ENCODE results near the gene MYO3B.

MYO3B gene

GRCh38 chr2:170291474-170291873 lies 113.5 kb downstream of the MYO3B start:
- no peak overlapping the region for H3K4me3 ChIP-seq (ENCODE audit: low read length)
- TF ChIP-seq, protein P1, sequence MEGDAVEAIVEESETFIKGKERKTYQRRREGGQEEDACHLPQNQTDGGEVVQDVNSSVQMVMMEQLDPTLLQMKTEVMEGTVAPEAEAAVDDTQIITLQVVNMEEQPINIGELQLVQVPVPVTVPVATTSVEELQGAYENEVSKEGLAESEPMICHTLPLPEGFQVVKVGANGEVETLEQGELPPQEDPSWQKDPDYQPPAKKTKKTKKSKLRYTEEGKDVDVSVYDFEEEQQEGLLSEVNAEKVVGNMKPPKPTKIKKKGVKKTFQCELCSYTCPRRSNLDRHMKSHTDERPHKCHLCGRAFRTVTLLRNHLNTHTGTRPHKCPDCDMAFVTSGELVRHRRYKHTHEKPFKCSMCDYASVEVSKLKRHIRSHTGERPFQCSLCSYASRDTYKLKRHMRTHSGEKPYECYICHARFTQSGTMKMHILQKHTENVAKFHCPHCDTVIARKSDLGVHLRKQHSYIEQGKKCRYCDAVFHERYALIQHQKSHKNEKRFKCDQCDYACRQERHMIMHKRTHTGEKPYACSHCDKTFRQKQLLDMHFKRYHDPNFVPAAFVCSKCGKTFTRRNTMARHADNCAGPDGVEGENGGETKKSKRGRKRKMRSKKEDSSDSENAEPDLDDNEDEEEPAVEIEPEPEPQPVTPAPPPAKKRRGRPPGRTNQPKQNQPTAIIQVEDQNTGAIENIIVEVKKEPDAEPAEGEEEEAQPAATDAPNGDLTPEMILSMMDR (IDR thresholded peaks at IDR 0.05; ENCODE audit: insufficient read depth, low read depth, low read length, missing control alignments), result no peak
- no peak for DNase-seq (ENCODE audit: low read depth)

DNA sequence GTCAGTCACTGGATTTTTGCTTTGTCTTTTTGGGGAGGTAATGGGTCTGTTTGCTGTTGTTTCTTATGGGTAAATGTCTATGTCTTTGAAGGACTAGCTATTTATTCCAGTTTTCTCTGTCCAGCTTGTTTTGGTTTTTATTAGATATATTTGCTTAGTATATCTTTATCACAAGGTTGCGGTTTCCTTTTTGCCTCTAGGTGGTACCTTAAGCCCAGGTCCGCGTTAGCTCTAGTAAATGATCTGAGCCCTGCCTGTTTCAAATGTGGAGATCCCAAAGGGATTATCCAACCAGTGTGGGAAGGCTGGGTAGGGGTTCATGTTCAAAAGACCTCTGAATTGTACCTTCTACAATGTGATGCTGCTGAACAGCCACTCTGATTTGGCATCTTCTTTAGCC lies 114.5 kb downstream of the MYO3B start:
- H3K4me3 ChIP-seq (ENCODE audit: low read length), result no peak overlapping the region
- DNase-seq (ENCODE audit: low read depth), result no peak
- TF ChIP-seq, protein P1 (IDR thresholded peaks at IDR 0.05; ENCODE audit: insufficient read depth, low read depth, low read length, missing control alignments), result no peak

DNA sequence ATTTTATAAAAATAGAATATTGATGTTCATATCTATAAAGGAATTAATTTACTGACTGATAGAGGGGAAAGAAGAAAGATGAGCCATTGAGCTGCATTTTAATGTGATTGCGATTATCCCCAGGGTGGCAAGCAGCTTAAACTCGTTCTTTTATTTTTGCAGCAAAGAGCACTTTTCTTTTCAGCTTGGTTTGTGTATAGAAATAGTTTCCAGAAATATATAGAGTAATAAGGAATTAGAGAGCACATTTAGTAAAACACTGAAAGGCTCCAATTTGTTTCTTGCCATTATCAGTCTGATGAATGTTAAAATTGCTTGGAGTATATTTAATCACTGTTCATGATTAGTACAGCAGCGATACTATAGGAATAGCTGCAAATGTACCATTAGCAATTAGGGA lies 119.5 kb downstream of the MYO3B start:
- no peak for DNase-seq (ENCODE audit: low read depth)
- no peak overlapping the region for H3K4me3 ChIP-seq (ENCODE audit: low read length)
- TF ChIP-seq, protein P1 (IDR thresholded peaks at IDR 0.05; ENCODE audit: insufficient read depth, low read depth, low read length, missing control alignments), result no peak

DNA sequence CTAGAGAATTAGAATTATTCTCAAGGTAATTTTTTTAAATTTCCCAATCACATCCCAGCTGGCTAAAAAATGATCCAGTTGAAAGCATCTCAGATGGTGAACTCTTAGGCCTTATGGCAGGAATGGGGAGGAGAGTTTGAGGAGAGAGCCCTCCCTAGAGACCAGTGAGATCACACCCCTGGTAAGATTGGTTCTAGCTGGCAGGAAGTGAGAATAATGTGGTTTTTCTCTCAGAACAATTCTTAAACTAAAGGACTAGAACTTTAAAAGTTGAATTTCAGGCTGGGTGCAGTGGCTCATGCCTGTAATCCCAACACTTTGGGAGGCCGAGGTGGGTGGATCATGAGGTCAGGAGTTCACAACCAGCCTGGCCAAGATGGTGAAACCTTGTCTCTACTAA lies 120.2 kb downstream of the MYO3B start:
- H3K4me3 ChIP-seq (ENCODE audit: low read length), result no peak overlapping the region
- no peak for DNase-seq (ENCODE audit: low read depth)
- TF ChIP-seq, protein P1 (IDR thresholded peaks at IDR 0.05; ENCODE audit: insufficient read depth, low read depth, low read length, missing control alignments), result no peak

- no peak overlapping the region for H3K4me3 ChIP-seq (ENCODE audit: low read length)
- TF ChIP-seq, protein P1 (IDR thresholded peaks at IDR 0.05; ENCODE audit: insufficient read depth, low read depth, low read length, missing control alignments), result no peak
- DNase-seq (ENCODE audit: low read depth), result no peak
Measured at GRCh38 chr2:170298861-170299429, 121.0 kb downstream of the MYO3B start.

DNA sequence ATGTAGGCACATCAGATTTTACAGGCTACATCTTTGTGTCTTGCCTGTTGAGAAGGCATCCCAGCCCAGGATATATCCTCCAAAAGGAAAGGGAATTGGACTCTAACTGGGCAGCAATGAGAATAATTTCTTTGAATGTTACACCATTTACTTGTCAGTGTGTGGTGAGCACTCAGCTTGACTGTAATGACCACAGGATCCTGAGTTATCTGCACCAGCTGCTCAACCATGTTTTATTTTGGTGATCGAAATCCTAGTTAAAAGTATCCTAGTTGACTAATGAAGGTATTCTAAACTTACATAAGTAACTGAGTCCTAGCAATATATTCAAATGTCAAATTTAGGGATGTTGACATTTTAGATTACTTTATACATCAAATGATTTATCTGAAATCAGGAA lies 123.0 kb downstream of the MYO3B start:
- no peak for DNase-seq (ENCODE audit: low read depth)
- no peak overlapping the region for H3K4me3 ChIP-seq (ENCODE audit: low read length)
- TF ChIP-seq, protein P1 (IDR thresholded peaks at IDR 0.05; ENCODE audit: insufficient read depth, low read depth, low read length, missing control alignments), result no peak

DNA sequence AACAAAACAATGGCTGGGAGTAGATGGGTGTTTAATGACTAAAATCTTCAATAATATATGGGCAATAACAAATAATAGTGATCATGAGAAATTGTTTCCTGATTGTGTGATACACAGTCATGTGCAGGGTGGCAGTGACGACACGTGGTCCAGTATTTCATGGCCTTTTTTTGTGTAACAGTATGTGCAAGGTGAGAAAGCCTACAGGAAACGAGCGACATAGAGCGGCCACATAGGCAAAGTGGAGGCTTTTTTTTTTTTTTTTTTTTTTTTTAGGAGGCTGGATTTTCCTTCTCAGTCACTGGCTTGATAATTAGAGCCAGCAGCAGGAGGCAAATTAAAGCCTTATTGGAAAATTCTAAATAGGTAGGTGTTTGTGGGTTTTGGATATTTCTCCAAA lies 123.7 kb downstream of the MYO3B start:
- DNase-seq (ENCODE audit: low read depth), result no peak
- H3K4me3 ChIP-seq (ENCODE audit: low read length), result no peak overlapping the region
- TF ChIP-seq, protein P1 (IDR thresholded peaks at IDR 0.05; ENCODE audit: insufficient read depth, low read depth, low read length, missing control alignments), result no peak

All from epithelial cell of esophagus (primary cell).